ENCODE results near the gene DDHD1.

The DDHD1 gene

GRCh38 chr14:53044486-53044885, 108.6 kb downstream of the DDHD1 start:
- Histone ChIP-seq H3K4me3 (replicated peaks; ENCODE audit: insufficient read depth, low read length) (no peak overlapping the region), H3K27ac (replicated peaks) (no peak overlapping the region), H3K27me3 (ENCODE audit: insufficient read depth, poor library complexity, severe bottlenecking) (no peaks in the 10 kb centered on the region)
- TF ChIP-seq SPI1 (IDR thresholded peaks at IDR 0.05; ENCODE audit: borderline replicate concordance, low read depth): no peak
- no peak for TF ChIP-seq POLR2AphosphoS5 (IDR thresholded peaks at IDR 0.05; ENCODE audit: low read depth)
- no peak for TF ChIP-seq GABPA (IDR thresholded peaks at IDR 0.05; ENCODE audit: low read depth)
- TF ChIP-seq, protein P1, sequence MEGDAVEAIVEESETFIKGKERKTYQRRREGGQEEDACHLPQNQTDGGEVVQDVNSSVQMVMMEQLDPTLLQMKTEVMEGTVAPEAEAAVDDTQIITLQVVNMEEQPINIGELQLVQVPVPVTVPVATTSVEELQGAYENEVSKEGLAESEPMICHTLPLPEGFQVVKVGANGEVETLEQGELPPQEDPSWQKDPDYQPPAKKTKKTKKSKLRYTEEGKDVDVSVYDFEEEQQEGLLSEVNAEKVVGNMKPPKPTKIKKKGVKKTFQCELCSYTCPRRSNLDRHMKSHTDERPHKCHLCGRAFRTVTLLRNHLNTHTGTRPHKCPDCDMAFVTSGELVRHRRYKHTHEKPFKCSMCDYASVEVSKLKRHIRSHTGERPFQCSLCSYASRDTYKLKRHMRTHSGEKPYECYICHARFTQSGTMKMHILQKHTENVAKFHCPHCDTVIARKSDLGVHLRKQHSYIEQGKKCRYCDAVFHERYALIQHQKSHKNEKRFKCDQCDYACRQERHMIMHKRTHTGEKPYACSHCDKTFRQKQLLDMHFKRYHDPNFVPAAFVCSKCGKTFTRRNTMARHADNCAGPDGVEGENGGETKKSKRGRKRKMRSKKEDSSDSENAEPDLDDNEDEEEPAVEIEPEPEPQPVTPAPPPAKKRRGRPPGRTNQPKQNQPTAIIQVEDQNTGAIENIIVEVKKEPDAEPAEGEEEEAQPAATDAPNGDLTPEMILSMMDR (IDR thresholded peaks at IDR 0.05; ENCODE audit: insufficient read depth, low read length): no peak
- TF ChIP-seq, protein P2, sequence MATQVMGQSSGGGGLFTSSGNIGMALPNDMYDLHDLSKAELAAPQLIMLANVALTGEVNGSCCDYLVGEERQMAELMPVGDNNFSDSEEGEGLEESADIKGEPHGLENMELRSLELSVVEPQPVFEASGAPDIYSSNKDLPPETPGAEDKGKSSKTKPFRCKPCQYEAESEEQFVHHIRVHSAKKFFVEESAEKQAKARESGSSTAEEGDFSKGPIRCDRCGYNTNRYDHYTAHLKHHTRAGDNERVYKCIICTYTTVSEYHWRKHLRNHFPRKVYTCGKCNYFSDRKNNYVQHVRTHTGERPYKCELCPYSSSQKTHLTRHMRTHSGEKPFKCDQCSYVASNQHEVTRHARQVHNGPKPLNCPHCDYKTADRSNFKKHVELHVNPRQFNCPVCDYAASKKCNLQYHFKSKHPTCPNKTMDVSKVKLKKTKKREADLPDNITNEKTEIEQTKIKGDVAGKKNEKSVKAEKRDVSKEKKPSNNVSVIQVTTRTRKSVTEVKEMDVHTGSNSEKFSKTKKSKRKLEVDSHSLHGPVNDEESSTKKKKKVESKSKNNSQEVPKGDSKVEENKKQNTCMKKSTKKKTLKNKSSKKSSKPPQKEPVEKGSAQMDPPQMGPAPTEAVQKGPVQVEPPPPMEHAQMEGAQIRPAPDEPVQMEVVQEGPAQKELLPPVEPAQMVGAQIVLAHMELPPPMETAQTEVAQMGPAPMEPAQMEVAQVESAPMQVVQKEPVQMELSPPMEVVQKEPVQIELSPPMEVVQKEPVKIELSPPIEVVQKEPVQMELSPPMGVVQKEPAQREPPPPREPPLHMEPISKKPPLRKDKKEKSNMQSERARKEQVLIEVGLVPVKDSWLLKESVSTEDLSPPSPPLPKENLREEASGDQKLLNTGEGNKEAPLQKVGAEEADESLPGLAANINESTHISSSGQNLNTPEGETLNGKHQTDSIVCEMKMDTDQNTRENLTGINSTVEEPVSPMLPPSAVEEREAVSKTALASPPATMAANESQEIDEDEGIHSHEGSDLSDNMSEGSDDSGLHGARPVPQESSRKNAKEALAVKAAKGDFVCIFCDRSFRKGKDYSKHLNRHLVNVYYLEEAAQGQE (IDR thresholded peaks at IDR 0.05; ENCODE audit: insufficient replicate concordance, low read depth): no peak
- no peak for DNase-seq (ENCODE audit: low read depth in 1 of 2, low spot score in 1 of 2)

GRCh38 chr14:53043027-53043581, 110.0 kb downstream of the DDHD1 start:
- Histone ChIP-seq H3K27me3 (ENCODE audit: insufficient read depth, poor library complexity, severe bottlenecking) (no peaks in the 10 kb centered on the region), H3K27ac (replicated peaks) (no peak overlapping the region), H3K4me3 (replicated peaks; ENCODE audit: insufficient read depth, low read length) (no peak overlapping the region)
- TF ChIP-seq SPI1 (IDR thresholded peaks at IDR 0.05; ENCODE audit: borderline replicate concordance, low read depth) (no peak), POLR2AphosphoS5 (IDR thresholded peaks at IDR 0.05; ENCODE audit: low read depth) (no peak), GABPA (IDR thresholded peaks at IDR 0.05; ENCODE audit: low read depth) (no peak)
- TF ChIP-seq, protein P2 (IDR thresholded peaks at IDR 0.05; ENCODE audit: insufficient replicate concordance, low read depth): no peak
- TF ChIP-seq, protein P1 (IDR thresholded peaks at IDR 0.05; ENCODE audit: insufficient read depth, low read length): no peak
- DNase-seq (ENCODE audit: low read depth in 1 of 2, low spot score in 1 of 2): no peak

- TF ChIP-seq, protein P1 (IDR thresholded peaks at IDR 0.05; ENCODE audit: insufficient read depth, low read length): no peak
- TF ChIP-seq SPI1 (IDR thresholded peaks at IDR 0.05; ENCODE audit: borderline replicate concordance, low read depth) (no peak), POLR2AphosphoS5 (IDR thresholded peaks at IDR 0.05; ENCODE audit: low read depth) (no peak), GABPA (IDR thresholded peaks at IDR 0.05; ENCODE audit: low read depth) (no peak)
- TF ChIP-seq, protein P2 (IDR thresholded peaks at IDR 0.05; ENCODE audit: insufficient replicate concordance, low read depth): no peak
- no peak overlapping the region for H3K4me3 ChIP-seq (replicated peaks; ENCODE audit: insufficient read depth, low read length)
- no peak overlapping the region for H3K27ac ChIP-seq (replicated peaks)
- DNase-seq (ENCODE audit: low read depth in 1 of 2, low spot score in 1 of 2): no peak
- no peaks in the 10 kb centered on the region for H3K27me3 ChIP-seq (ENCODE audit: insufficient read depth, poor library complexity, severe bottlenecking)
These were observed 110.6 kb downstream of the DDHD1 start for GRCh38 chr14:53042480-53042879.

All from HL-60 (cell line).